Keratinocyte (primary cell): ENCODE measurements around the gene SPRING1. TPM values are rescaled to one million over a fixed set of nuclear protein-coding genes. Genes with fewer than 3 reads are reported as not detected.

Source experiments
- DNase-seq: peaks from one replicate; pipeline ENCODE4 v3.0.0-alpha.2; 2011; ENCODE audit warnings: low read depth, missing footprints, low spot score
- FAIRE-seq: peaks from 2 replicates; lab custom pipeline; 2011; peaks lifted over from hg19 to GRCh38; lab: Jason Lieb, UNC
- H2AFZ ChIP-seq: 2 replicates; pipeline ENCODE4 v1.6.0; 2012; ENCODE audit warnings: low read length, control low read depth, inconsistent platforms; ENCODE audit not compliant: control insufficient read depth
- H3K27ac ChIP-seq: 2 replicates; pipeline ENCODE4 v1.5.1; 2011; ENCODE audit warnings: low read length; ENCODE audit not compliant: control insufficient read depth, insufficient read depth
- H3K27me3 ChIP-seq: 3 replicates; pipeline ENCODE4 v1.6.0; 2011; ENCODE audit warnings: low read length; ENCODE audit not compliant: control insufficient read depth, insufficient read depth; ENCODE audit errors: extremely low read depth
- H3K36me3 ChIP-seq, 2 experiments: 2 replicates in 1 of 2; 3 replicates in 1 of 2; pipeline ENCODE4 v1.5.1; 2011; ENCODE audit warnings: low read length in 2 of 2, mild to moderate bottlenecking in 1 of 2; ENCODE audit not compliant: control insufficient read depth in 2 of 2, insufficient read depth in 2 of 2; ENCODE audit errors: extremely low read depth in 1 of 2
- H3K4me1 ChIP-seq: 3 replicates; pipeline ENCODE4 v1.5.1; 2011; ENCODE audit warnings: low read length; ENCODE audit not compliant: control insufficient read depth, insufficient read depth; ENCODE audit errors: extremely low read depth
- H3K4me2 ChIP-seq: 3 replicates; pipeline ENCODE4 v1.6.0; 2011; ENCODE audit warnings: low read depth, low read length; ENCODE audit not compliant: control insufficient read depth, insufficient read depth; ENCODE audit errors: extremely low read depth
- H3K4me3 ChIP-seq, 3 experiments: fragments of 200-600 bp in 1 of 3; sonication (generic) in 1 of 3; 2 replicates in 2 of 3; 3 replicates in 1 of 3; pipeline ENCODE4 v1.5.1; 2011 to 2016; ENCODE audit warnings: low read length in 3 of 3, mild to moderate bottlenecking in 3 of 3, control low read depth in 2 of 3, inconsistent platforms in 1 of 3, low read depth in 1 of 3, mixed read lengths in 1 of 3, mixed run types in 1 of 3, moderate library complexity in 1 of 3; ENCODE audit not compliant: control insufficient read depth in 2 of 3, insufficient read depth in 2 of 3; ENCODE audit errors: extremely low read depth in 1 of 3
- H3K79me2 ChIP-seq: 2 replicates; pipeline ENCODE4 v1.6.0; 2012; ENCODE audit warnings: low read length; ENCODE audit not compliant: control insufficient read depth, insufficient read depth
- H3K9ac ChIP-seq: 3 replicates; pipeline ENCODE4 v1.6.0; 2011; ENCODE audit warnings: low read length; ENCODE audit not compliant: control insufficient read depth, insufficient read depth; ENCODE audit errors: extremely low read depth
- H3K9me1 ChIP-seq: 3 replicates; pipeline ENCODE4 v1.6.0; 2011; ENCODE audit warnings: low read length; ENCODE audit not compliant: control insufficient read depth, insufficient read depth; ENCODE audit errors: extremely low read depth
- H3K9me3 ChIP-seq: 2 replicates; pipeline ENCODE4 v1.5.1; 2012; ENCODE audit warnings: low read depth, low read length; ENCODE audit not compliant: control insufficient read depth
- H4K20me1 ChIP-seq: 3 replicates; pipeline ENCODE4 v1.6.0; 2011; ENCODE audit warnings: low read length; ENCODE audit not compliant: control insufficient read depth, insufficient read depth; ENCODE audit errors: extremely low read depth
- CTCF ChIP-seq, 3 experiments: IDR thresholded peaks in 1 of 3; conservative IDR thresholded peaks in 1 of 3; optimal IDR thresholded peaks in 1 of 3; 2 replicates in 2 of 3; 3 replicates in 1 of 3; pipeline versions ENCODE3 to v1.5.1; 2011; ENCODE audit warnings: low read length in 3 of 3, mild to moderate bottlenecking in 3 of 3, moderate library complexity in 2 of 3, control low read depth in 1 of 3, inconsistent platforms in 1 of 3; ENCODE audit not compliant: insufficient read depth in 2 of 3; ENCODE audit errors: extremely low read depth in 1 of 3
- EZH2 ChIP-seq: IDR thresholded peaks from one replicate; pipeline ENCODE4 v1.6.1; 2012; ENCODE audit warnings: inconsistent platforms, mild to moderate bottlenecking, low read length, moderate library complexity
- dilution Hi-C: fragments of 300-500 bp; cut with MboI; formaldehyde crosslinking; loops from one replicate; pipeline ENCODE4 v1.7.0; 2020; ENCODE audit warnings: low sequenced_read_pairs; ENCODE audit not compliant: extremely low pct_ligation_motif_present
- polyA plus RNA-seq, 5 experiments: library from polyadenylated mRNA; depleted of rRNA in 3 of 5; stranded (reverse) in 3 of 5; stranded (forward) in 1 of 5; unstranded in 1 of 5; fragments of >200 nt; gene quantifications; 1 replicate in 1 of 5; 2 replicates in 3 of 5; 3 replicates in 1 of 5; pipeline versions ENCODE4 v1.2.1 to v1.2.3, GENCODE V29; 2011 to 2012; ENCODE audit warnings: missing spikeins in 2 of 5, low read depth in 1 of 5, low replicate concordance in 1 of 5

Gene SPRING1
- polyA plus RNA-seq, 1 donor (not counting 4 experiments of a cell fraction or from before 2014, with no cell fraction given) = 17.1 TPM

DNA sequence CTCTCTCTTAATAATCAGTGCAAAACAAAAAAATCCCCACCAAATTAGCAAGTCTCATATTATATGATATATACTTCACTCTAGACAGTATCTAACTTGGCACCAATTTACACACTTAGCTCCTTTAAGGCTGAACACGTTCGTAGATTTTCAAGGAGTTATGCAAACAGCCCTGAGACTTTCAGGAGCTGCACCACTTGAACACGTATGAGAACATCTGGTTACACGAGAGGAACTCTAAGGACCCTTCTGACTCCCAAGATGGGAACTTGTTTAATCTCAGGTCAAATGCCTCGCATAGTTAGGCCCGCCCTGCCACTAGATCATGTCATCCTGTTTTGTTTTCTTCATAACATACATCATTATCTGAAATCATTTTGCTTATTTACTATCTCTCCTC lies 10.0 kb downstream of the SPRING1 start:
- Histone ChIP-seq H4K20me1 (peaks cover 2% of the 10 kb centered on the region), H3K27ac (no peak overlapping the region), H3K9ac (no peak overlapping the region), H3K27me3 (no peaks in the 10 kb centered on the region), H3K9me3 (no peaks in the 10 kb centered on the region), H3K79me2 (peaks cover 38% of the 10 kb centered on the region), H3K4me3 (no peak overlapping the region), H3K4me2 (no peak overlapping the region), H2AFZ (no peak overlapping the region), H3K4me1 (no peaks in the 10 kb centered on the region), H3K9me1 (peaks cover 2% of the 10 kb centered on the region), H3K36me3 (peaks cover 0 to under 1% of the 10 kb centered on the region in 2 experiments)
- FAIRE-seq (no peak), DNase-seq (no peak)
- TF ChIP-seq CTCF (optimal IDR thresholded peaks at IDR 0.05 in 1 of 3, IDR thresholded peaks at IDR 0.05 in 1 of 3, conservative IDR thresholded peaks at IDR 0.05 in 1 of 3; ENCODE audit: extremely low read depth in 1 of 3, insufficient read depth in 2 of 3, low read length in 3 of 3) (no peak), EZH2 (no peak)
- dilution Hi-C loops = no loop called here

- H3K79me2 ChIP-seq = peaks cover 35% of the 10 kb centered on the region
- no peak for FAIRE-seq
Observed at GRCh38 chr12:116727261-116727660, 10.6 kb downstream of the SPRING1 start.

More at GRCh38 chr12:116727261-116727660, 10.6 kb downstream of the SPRING1 start:
- H3K4me2 ChIP-seq = no peak overlapping the region
- peaks cover 0 to 2% of the 10 kb centered on the region in 2 experiments for H3K36me3 ChIP-seq
- no peaks in the 10 kb centered on the region for H3K27me3 ChIP-seq
- H3K27ac ChIP-seq = no peak overlapping the region
- no peak for DNase-seq
- H3K9me1 ChIP-seq = peaks cover 2% of the 10 kb centered on the region
- peaks cover 2% of the 10 kb centered on the region for H4K20me1 ChIP-seq
- H3K9ac ChIP-seq = no peak overlapping the region
- no peaks in the 10 kb centered on the region for H3K4me1 ChIP-seq
- H2AFZ ChIP-seq = no peak overlapping the region
- no peak overlapping the region for H3K4me3 ChIP-seq
- H3K9me3 ChIP-seq = no peaks in the 10 kb centered on the region
- no peak for TF ChIP-seq CTCF (optimal IDR thresholded peaks at IDR 0.05 in 1 of 3, IDR thresholded peaks at IDR 0.05 in 1 of 3, conservative IDR thresholded peaks at IDR 0.05 in 1 of 3; ENCODE audit: extremely low read depth in 1 of 3, insufficient read depth in 2 of 3, low read length in 3 of 3)
- no peak for TF ChIP-seq EZH2
- dilution Hi-C loops = no loop called here
